ENCODE measurements around the gene BOC.

Gene BOC

GRCh38 chr3:113253702-113254101 is 42.3 kb downstream of the BOC start:
- no peak for DNase-seq

GRCh38 chr3:113254171-113254947 is 43.0 kb downstream of the BOC start:
- no peak for DNase-seq

GRCh38 chr3:113255100-113255853 is 43.9 kb downstream of the BOC start:
- DNase-seq = no peak

GRCh38 chr3:113255854-113256615 is 44.7 kb downstream of the BOC start:
- DNase-seq = no peak

- DNase-seq = no peak
These were observed 47.0 kb downstream of the BOC start for GRCh38 chr3:113258361-113258760.

- DNase-seq = no peak
These were observed 47.8 kb downstream of the BOC start for GRCh38 chr3:113259196-113259595.

GRCh38 chr3:113261063-113261625 is 49.8 kb downstream of the BOC start:
- no peak for DNase-seq

- no peak for DNase-seq
These were observed 50.4 kb downstream of the BOC start for GRCh38 chr3:113261626-113262303.

GRCh38 chr3:113262304-113262665 is 50.9 kb downstream of the BOC start:
- no peak for DNase-seq

GRCh38 chr3:113263020-113263419 is 51.7 kb downstream of the BOC start:
- DNase-seq = no peak

- DNase-seq = no peak
These were observed 52.4 kb downstream of the BOC start for GRCh38 chr3:113263778-113264177.

- DNase-seq = no peak
These were observed 53.1 kb downstream of the BOC start for GRCh38 chr3:113264283-113265131.

- no peak for DNase-seq
These were observed 53.9 kb downstream of the BOC start for GRCh38 chr3:113265231-113265630.

- DNase-seq = no peak
These were observed 55.4 kb downstream of the BOC start for GRCh38 chr3:113266738-113267137.

GRCh38 chr3:113268311-113268710 is 57.0 kb downstream of the BOC start:
- DNase-seq = no peak

GRCh38 chr3:113268942-113269341 is 57.6 kb downstream of the BOC start:
- no peak for DNase-seq

GRCh38 chr3:113269661-113270060 is 58.3 kb downstream of the BOC start:
- DNase-seq = no peak

- DNase-seq = no peak
These were observed 58.7 kb downstream of the BOC start for GRCh38 chr3:113270068-113270467.

GRCh38 chr3:113270786-113271185 is 59.4 kb downstream of the BOC start:
- no peak for DNase-seq

GRCh38 chr3:113271189-113271588 is 59.8 kb downstream of the BOC start:
- no peak for DNase-seq

GRCh38 chr3:113271594-113272384 is 60.4 kb downstream of the BOC start:
- no peak for DNase-seq

Measured in CD4-positive, alpha-beta T cell treated with Interferon alpha-2 for 1 hour (primary cell).